Stimulated activated CD4-positive, alpha-beta T cell treated with anti-CD3 and anti-CD28 coated beads, Interleukin-15, amount 100 ng/mL, for 48 hours (primary cell): ENCODE measurements around the gene TMEM117.
"Not testable (repeated sequence)": the region's sequence is repeated elsewhere in the genome, so short reads cannot be mapped to it uniquely, and the experiment has no call there.

Experiments used
- DNase-seq, 2 donors: peaks; one replicate each; pipeline ENCODE4 v3.0.0-alpha.2; 2020; ENCODE audit warnings: low read depth in 2 of 2

Gene TMEM117

GRCh38 chr12:44377443-44378187 lies 541.7 kb downstream of the TMEM117 start:
- DNase-seq, result no peak

GRCh38 chr12:44379113-44379512 lies 543.2 kb downstream of the TMEM117 start:
- not testable (repeated sequence) for DNase-seq

- no peak for DNase-seq
Observed at GRCh38 chr12:44379831-44380230, 544.0 kb downstream of the TMEM117 start.

GRCh38 chr12:44380861-44381260 lies 545.0 kb downstream of the TMEM117 start:
- no peak for DNase-seq

- no peak for DNase-seq
Observed at GRCh38 chr12:44381341-44381740, 545.5 kb downstream of the TMEM117 start.

- no peak for DNase-seq
Observed at GRCh38 chr12:44384136-44384535, 548.3 kb downstream of the TMEM117 start.

- DNase-seq, result no peak
Observed at GRCh38 chr12:44385964-44386363, 550.1 kb downstream of the TMEM117 start.

- no peak for DNase-seq
Observed at GRCh38 chr12:44387581-44387980, 551.7 kb downstream of the TMEM117 start.

GRCh38 chr12:44389038-44389437 lies 553.2 kb downstream of the TMEM117 start:
- DNase-seq, result no peak

- no peak for DNase-seq
Observed at GRCh38 chr12:44389896-44390295, 554.0 kb downstream of the TMEM117 start.

- no peak for DNase-seq
Observed at GRCh38 chr12:44397631-44398030, 561.8 kb downstream of the TMEM117 start.

GRCh38 chr12:44403185-44403584 lies 567.3 kb downstream of the TMEM117 start:
- DNase-seq, result no peak

- DNase-seq, result no peak
Observed at GRCh38 chr12:44405297-44405696, 569.4 kb downstream of the TMEM117 start.

GRCh38 chr12:44422559-44422958 lies 586.7 kb downstream of the TMEM117 start:
- no peak for DNase-seq

GRCh38 chr12:44428825-44429224 lies 592.9 kb downstream of the TMEM117 start:
- DNase-seq, result no peak

GRCh38 chr12:44431647-44432343 lies 595.9 kb downstream of the TMEM117 start:
- no peak for DNase-seq

- DNase-seq, result no peak
Observed at GRCh38 chr12:44433659-44434058, 597.8 kb downstream of the TMEM117 start.

- DNase-seq, result no peak
Observed at GRCh38 chr12:44436756-44437155, 600.9 kb downstream of the TMEM117 start.
